Neural cell (in vitro differentiated cells): ENCODE measurements around the gene NR1D1. TPM values are rescaled to one million over a fixed set of nuclear protein-coding genes. Genes with fewer than 3 reads are reported as not detected.

Source experiments
- H2AFZ ChIP-seq: fragments of 200-600, 300-800 bp; sonication (generic), shearing (Covaris generic); 2 replicates; pipeline ENCODE4 v1.6.0; 2014; ENCODE audit warnings: low read depth, mild to moderate bottlenecking, antibody characterized with exemption, low read length, moderate library complexity
- H3F3A ChIP-seq: fragments of 200-600 bp; shearing (Covaris generic); 2 replicates; pipeline ENCODE4 v1.6.1; 2016; ENCODE audit warnings: mild to moderate bottlenecking, moderate library complexity, mixed read lengths, antibody characterized with exemption, low read length; ENCODE audit not compliant: insufficient read depth, poor library complexity, severe bottlenecking
- H3K27ac ChIP-seq: fragments of 200-600, 300-800 bp; sonication (generic), shearing (Covaris generic); 2 replicates; pipeline ENCODE4 v1.5.1; 2014; ENCODE audit warnings: mild to moderate bottlenecking, low read length, moderate library complexity
- H3K27me3 ChIP-seq: fragments of 300-800, 200-600 bp; sonication (generic), shearing (Covaris generic); 2 replicates; pipeline ENCODE4 v1.6.0; 2014; ENCODE audit warnings: mild to moderate bottlenecking, low read depth, low read length, moderate library complexity; ENCODE audit not compliant: insufficient read depth
- H3K36me3 ChIP-seq: fragments of 300-800, 200-600 bp; sonication (generic), shearing (Covaris generic); 2 replicates; pipeline ENCODE4 v1.5.1; 2014; ENCODE audit warnings: mild to moderate bottlenecking, antibody characterized with exemption, low read length, moderate library complexity; ENCODE audit not compliant: insufficient read depth
- H3K4me2 ChIP-seq: fragments of 300-800, 200-600 bp; sonication (generic), shearing (Covaris generic); 2 replicates; pipeline ENCODE4 v1.6.0; 2014; ENCODE audit warnings: mild to moderate bottlenecking, low read length
- H3K4me3 ChIP-seq: fragments of 300-800, 200-600 bp; sonication (generic), shearing (Covaris generic); 2 replicates; pipeline ENCODE4 v1.5.1; 2014; ENCODE audit warnings: mild to moderate bottlenecking, low read length, moderate library complexity
- H3K79me2 ChIP-seq: fragments of 200-600 bp; shearing (Covaris generic); replicated peaks from 2 replicates; pipeline ENCODE4 v1.6.0; 2014; ENCODE audit warnings: mild to moderate bottlenecking, low read length, moderate library complexity; ENCODE audit not compliant: insufficient read depth
- H3K9ac ChIP-seq: fragments of 300-800, 200-600 bp; sonication (generic), shearing (Covaris generic); 2 replicates; pipeline ENCODE4 v1.6.1; 2016; ENCODE audit warnings: mild to moderate bottlenecking, low read length, mixed read lengths
- H3K9me2 ChIP-seq: fragments of 200-600 bp; shearing (Covaris generic); 2 replicates; pipeline ENCODE4 v1.6.1; 2016; ENCODE audit warnings: mild to moderate bottlenecking, low read length, mixed read lengths; ENCODE audit not compliant: insufficient read depth
- H3K9me3 ChIP-seq: fragments of 200-600, 300-800 bp; sonication (generic), shearing (Covaris generic); 2 replicates; pipeline ENCODE4 v1.6.1; 2016; ENCODE audit warnings: mild to moderate bottlenecking, mixed run types, low read length, moderate library complexity, mixed read lengths
- H4K20me1 ChIP-seq: fragments of 200-600 bp; shearing (Covaris generic); 2 replicates; pipeline ENCODE4 v1.6.1; 2016; ENCODE audit warnings: mild to moderate bottlenecking, mixed run types; ENCODE audit not compliant: insufficient read depth
- EP300 ChIP-seq: fragments of 450-650 bp; conservative IDR thresholded peaks from 2 replicates; pipeline ENCODE4 v1.6.1; 2014; ENCODE audit warnings: antibody characterized with exemption, mild to moderate bottlenecking, moderate library complexity; ENCODE audit not compliant: poor library complexity, severe bottlenecking
- EZH2 ChIP-seq: fragments of 200-600, 300-800 bp; shearing (Covaris generic), sonication (generic); IDR thresholded peaks from 2 replicates; pipeline ENCODE4 v1.6.1; 2014; ENCODE audit warnings: antibody characterized with exemption, low read length, borderline replicate concordance, mild to moderate bottlenecking; ENCODE audit not compliant: insufficient read depth, poor library complexity, severe bottlenecking
- MXI1 ChIP-seq: fragments of 450-650 bp; conservative IDR thresholded peaks from 2 replicates; pipeline ENCODE4 v1.6.1; 2014; ENCODE audit warnings: antibody characterized with exemption, mild to moderate bottlenecking; ENCODE audit not compliant: poor library complexity, severe bottlenecking
- POLR2AphosphoS5 ChIP-seq: IDR thresholded peaks from 2 replicates; pipeline ENCODE4 v1.6.1; 2012
- RAD21 ChIP-seq: fragments of 450-650 bp; conservative IDR thresholded peaks from 2 replicates; pipeline ENCODE4 v1.6.1; 2014; ENCODE audit warnings: antibody characterized with exemption, mild to moderate bottlenecking, moderate library complexity
- SMC3 ChIP-seq: fragments of 450-650 bp; conservative IDR thresholded peaks from 2 replicates; pipeline ENCODE4 v1.6.1; 2014; ENCODE audit warnings: antibody characterized with exemption, mild to moderate bottlenecking, moderate library complexity; ENCODE audit not compliant: poor library complexity
- TAF1 ChIP-seq: IDR thresholded peaks from 2 replicates; pipeline ENCODE4 v1.6.1; 2012; ENCODE audit warnings: low read depth
- polyA plus RNA-seq: library from polyadenylated mRNA; depleted of rRNA; stranded (reverse); fragments of >200 nt; gene quantifications from 2 replicates; pipeline ENCODE4 v1.2.3, GENCODE V29; 2014
- TF ChIP-seq, protein P1 (sequence below): IDR thresholded peaks from 2 replicates; pipeline ENCODE4 v1.6.1; 2012; ENCODE audit warnings: borderline replicate concordance
- TF ChIP-seq, protein P2 (sequence below): fragments of 450-650 bp; IDR thresholded peaks from 2 replicates; pipeline ENCODE4 v1.5.1; 2014; ENCODE audit warnings: antibody characterized with exemption, mild to moderate bottlenecking, moderate library complexity; ENCODE audit not compliant: poor library complexity, severe bottlenecking

Gene NR1D1
- polyA plus RNA-seq, 1 donor from 2014 or later, result 0.73 TPM

DNA sequence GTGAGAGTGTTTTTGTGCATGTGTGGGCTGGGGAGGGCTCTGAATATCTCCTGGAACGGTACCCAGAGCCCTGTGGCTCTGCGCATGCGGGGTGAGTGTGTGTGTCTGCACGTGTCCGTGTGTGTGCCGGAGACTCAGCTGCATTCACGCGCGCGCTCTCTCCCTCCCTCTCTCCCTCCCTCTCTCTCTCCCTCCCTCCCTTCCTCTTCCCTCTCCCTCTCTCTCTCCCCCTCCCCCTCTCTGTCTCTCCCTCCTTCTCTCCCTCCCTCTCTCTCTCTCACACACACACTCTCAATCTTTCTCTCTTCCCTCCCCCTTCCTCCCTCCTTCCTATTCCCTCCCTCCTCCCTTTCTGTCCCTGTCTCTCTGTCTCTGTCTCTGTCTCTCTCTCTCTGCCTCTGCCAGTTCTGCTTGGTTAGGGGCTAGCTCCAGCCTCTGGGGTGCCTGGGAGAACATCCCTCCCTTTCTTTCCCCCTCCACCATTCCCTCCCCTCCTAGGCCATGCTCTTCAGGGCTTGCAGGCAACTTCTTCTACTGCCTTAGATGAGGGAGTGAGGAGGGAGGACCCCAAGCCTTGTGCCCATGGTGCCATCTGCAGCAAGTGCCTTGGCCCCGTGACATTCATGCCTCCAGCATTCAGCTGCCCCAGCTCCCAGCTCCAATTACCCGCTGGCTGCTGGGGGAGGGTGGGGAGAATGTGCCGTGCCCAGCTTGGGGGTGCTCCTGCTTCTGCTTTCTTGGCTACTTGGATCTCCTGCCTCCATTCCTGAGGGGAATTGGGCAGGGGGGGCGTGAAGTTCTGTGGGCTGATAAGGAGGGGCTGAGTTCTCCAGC is 31.3 kb downstream of the NR1D1 start:
- Histone ChIP-seq H3K9ac (peak overlapping the region; percentile 68), H3K27me3 (no peaks in the 10 kb centered on the region), H3F3A (no peaks in the 10 kb centered on the region), H3K27ac (peak overlapping the region; percentile 73), H4K20me1 (no peaks in the 10 kb centered on the region), H3K9me3 (no peaks in the 10 kb centered on the region), H3K9me2 (no peaks in the 10 kb centered on the region), H3K79me2 (peaks cover 35% of the 10 kb centered on the region), H3K4me3 (peak overlapping the region; percentile 55), H2AFZ (no peak overlapping the region), H3K4me2 (no peak overlapping the region), H3K36me3 (no peaks in the 10 kb centered on the region)
- TF ChIP-seq RAD21 (no peak), POLR2AphosphoS5 (peak; percentile 34), MXI1 (peak; percentile 75), EP300 (peak; percentile 19)

DNA sequence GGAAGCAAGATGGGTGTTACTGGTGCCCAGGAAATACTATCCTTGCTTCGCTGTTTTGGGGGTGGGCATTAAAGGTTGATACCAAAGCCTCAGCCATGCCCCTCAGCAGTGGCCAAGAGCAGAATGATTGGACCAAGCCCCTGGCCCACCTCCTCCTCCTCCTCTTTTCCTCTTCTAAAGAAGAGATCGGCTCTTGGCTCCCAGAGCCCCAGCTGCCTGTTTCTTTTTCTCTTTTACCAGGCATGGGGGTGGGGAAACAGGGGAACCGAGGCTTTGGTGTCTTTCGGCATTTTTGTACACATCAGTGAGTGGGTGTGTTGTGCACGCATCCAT is 31.8 kb downstream of the NR1D1 start:
- no peaks in the 10 kb centered on the region for H3F3A ChIP-seq
- no peaks in the 10 kb centered on the region for H4K20me1 ChIP-seq
- H3K9me2 ChIP-seq, result no peaks in the 10 kb centered on the region
- TF ChIP-seq SMC3 (no peak), TAF1 (no peak), EZH2 (no peak), POLR2AphosphoS5 (no peak), RAD21 (no peak), MXI1 (no peak), EP300 (no peak)
- TF ChIP-seq, protein P1, sequence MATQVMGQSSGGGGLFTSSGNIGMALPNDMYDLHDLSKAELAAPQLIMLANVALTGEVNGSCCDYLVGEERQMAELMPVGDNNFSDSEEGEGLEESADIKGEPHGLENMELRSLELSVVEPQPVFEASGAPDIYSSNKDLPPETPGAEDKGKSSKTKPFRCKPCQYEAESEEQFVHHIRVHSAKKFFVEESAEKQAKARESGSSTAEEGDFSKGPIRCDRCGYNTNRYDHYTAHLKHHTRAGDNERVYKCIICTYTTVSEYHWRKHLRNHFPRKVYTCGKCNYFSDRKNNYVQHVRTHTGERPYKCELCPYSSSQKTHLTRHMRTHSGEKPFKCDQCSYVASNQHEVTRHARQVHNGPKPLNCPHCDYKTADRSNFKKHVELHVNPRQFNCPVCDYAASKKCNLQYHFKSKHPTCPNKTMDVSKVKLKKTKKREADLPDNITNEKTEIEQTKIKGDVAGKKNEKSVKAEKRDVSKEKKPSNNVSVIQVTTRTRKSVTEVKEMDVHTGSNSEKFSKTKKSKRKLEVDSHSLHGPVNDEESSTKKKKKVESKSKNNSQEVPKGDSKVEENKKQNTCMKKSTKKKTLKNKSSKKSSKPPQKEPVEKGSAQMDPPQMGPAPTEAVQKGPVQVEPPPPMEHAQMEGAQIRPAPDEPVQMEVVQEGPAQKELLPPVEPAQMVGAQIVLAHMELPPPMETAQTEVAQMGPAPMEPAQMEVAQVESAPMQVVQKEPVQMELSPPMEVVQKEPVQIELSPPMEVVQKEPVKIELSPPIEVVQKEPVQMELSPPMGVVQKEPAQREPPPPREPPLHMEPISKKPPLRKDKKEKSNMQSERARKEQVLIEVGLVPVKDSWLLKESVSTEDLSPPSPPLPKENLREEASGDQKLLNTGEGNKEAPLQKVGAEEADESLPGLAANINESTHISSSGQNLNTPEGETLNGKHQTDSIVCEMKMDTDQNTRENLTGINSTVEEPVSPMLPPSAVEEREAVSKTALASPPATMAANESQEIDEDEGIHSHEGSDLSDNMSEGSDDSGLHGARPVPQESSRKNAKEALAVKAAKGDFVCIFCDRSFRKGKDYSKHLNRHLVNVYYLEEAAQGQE, result no peak
- TF ChIP-seq, protein P2, sequence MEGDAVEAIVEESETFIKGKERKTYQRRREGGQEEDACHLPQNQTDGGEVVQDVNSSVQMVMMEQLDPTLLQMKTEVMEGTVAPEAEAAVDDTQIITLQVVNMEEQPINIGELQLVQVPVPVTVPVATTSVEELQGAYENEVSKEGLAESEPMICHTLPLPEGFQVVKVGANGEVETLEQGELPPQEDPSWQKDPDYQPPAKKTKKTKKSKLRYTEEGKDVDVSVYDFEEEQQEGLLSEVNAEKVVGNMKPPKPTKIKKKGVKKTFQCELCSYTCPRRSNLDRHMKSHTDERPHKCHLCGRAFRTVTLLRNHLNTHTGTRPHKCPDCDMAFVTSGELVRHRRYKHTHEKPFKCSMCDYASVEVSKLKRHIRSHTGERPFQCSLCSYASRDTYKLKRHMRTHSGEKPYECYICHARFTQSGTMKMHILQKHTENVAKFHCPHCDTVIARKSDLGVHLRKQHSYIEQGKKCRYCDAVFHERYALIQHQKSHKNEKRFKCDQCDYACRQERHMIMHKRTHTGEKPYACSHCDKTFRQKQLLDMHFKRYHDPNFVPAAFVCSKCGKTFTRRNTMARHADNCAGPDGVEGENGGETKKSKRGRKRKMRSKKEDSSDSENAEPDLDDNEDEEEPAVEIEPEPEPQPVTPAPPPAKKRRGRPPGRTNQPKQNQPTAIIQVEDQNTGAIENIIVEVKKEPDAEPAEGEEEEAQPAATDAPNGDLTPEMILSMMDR, result no peak
- peak overlapping the region; percentile 73 for H3K27ac ChIP-seq
- no peaks in the 10 kb centered on the region for H3K9me3 ChIP-seq
- no peaks in the 10 kb centered on the region for H3K27me3 ChIP-seq
- H3K36me3 ChIP-seq, result no peaks in the 10 kb centered on the region
- H2AFZ ChIP-seq, result no peak overlapping the region
- H3K9ac ChIP-seq, result peak overlapping the region; percentile 68
- no peak overlapping the region for H3K4me2 ChIP-seq
- H3K4me3 ChIP-seq, result peak overlapping the region; percentile 55
- peaks cover 35% of the 10 kb centered on the region for H3K79me2 ChIP-seq
